IPS DF 4.7 (cell line): ENCODE data around the gene DEPP1.

ENCODE experiments used
- DNase-seq: peaks from one replicate; pipeline ENCODE4 v3.0.0-alpha.2; 2013; ENCODE audit warnings: low spot score; ENCODE audit errors: extremely low read depth

Gene DEPP1

GRCh38 chr10:44934416-44935200 lies 44.0 kb downstream of the DEPP1 start:
- no peak for DNase-seq

- no peak for DNase-seq
Observed at GRCh38 chr10:44933451-44934321, 44.9 kb downstream of the DEPP1 start.

GRCh38 chr10:44932517-44933450 lies 45.8 kb downstream of the DEPP1 start:
- peak; percentile 66 for DNase-seq

GRCh38 chr10:44931621-44932516 lies 46.7 kb downstream of the DEPP1 start:
- DNase-seq, result no peak

- DNase-seq, result no peak
Observed at GRCh38 chr10:44930904-44931620, 47.5 kb downstream of the DEPP1 start.

- DNase-seq, result no peak
Observed at GRCh38 chr10:44929356-44930255, 49.0 kb downstream of the DEPP1 start.

- no peak for DNase-seq
Observed at GRCh38 chr10:44928462-44928861, 50.1 kb downstream of the DEPP1 start.

GRCh38 chr10:44927352-44927751 lies 51.3 kb downstream of the DEPP1 start:
- DNase-seq, result no peak

GRCh38 chr10:44926751-44927351 lies 51.8 kb downstream of the DEPP1 start:
- DNase-seq, result no peak
